HG03442 (cell line): Measurements from ENCODE around the gene CELSR2.
A peak's percentile ranks its signal among the peaks of the same experiment; 100 is the strongest.

Source experiments
- ATAC-seq: cut with Tn5 transposase; IDR thresholded peaks from one replicate; pipeline ENCODE4 v1.9.1; 2021; ENCODE audit warnings: mild to moderate bottlenecking, moderate library complexity; ENCODE audit not compliant: unreplicated experiment

Gene CELSR2

DNA sequence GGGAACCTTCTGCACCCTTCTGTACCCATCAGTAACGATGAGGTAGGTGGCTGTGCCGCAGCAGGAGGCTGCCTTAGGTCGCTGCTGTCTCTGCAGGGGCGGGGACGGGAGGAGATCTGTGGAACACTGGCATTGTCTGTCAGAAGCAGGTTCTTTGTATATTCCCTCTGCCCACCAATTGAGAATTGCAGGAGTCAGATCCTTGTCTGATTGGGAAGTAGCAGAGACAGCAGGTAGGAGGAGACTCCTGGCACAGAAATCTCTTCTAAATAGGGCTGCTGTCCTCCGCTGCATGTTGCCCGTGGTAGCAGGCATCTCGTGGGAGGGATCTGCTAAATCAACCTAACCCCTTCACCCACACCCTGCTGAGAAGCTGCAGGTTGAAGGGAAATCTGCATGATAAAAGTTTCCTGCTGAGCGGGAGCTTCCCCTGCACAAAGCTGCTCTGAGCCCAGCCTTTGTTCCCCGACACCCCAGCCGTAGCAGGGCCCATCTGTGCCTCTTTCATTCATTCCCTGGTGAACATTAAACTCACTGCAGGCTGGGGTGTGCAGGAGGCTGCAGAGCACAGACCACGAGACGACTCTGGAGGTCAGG is 19.7 kb upstream of the CELSR2 start:
- no peak for ATAC-seq

DNA sequence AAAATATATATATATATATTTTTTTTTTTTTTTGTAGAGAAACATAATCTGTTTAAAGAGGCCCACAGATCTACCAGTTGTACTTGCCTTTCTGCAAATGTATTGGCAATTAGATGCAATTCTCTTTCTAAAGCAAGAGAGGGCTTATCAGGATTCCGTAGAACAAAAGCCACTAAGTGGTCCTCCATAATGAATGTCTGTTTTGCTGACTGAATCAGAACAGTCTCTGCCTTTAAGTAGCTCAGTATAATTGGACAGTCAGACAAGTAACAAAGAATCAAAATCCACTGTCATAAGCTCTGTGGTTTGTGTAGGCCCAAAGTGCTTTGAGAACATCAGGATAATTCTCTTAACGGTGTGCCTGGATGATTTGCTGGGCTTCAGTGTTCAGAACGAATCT is 18.3 kb upstream of the CELSR2 start:
- ATAC-seq, result no peak

DNA sequence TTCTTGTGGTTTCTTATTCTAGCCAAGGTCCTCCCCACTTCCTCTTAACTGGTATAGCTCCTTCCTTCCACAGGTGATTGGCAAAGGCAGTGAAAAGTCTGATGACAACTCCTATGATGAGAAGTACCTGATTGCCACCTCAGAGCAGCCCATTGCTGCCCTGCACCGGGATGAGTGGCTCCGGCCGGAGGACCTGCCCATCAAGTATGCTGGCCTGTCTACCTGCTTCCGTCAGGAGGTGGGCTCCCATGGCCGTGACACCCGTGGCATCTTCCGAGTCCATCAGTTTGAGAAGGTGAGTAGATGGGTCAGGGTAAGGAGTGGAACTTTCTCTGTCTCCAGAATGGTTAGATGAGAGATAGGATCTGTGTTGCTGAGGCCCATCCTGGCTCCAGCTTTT is 14.2 kb upstream of the CELSR2 start:
- ATAC-seq, result no peak

DNA sequence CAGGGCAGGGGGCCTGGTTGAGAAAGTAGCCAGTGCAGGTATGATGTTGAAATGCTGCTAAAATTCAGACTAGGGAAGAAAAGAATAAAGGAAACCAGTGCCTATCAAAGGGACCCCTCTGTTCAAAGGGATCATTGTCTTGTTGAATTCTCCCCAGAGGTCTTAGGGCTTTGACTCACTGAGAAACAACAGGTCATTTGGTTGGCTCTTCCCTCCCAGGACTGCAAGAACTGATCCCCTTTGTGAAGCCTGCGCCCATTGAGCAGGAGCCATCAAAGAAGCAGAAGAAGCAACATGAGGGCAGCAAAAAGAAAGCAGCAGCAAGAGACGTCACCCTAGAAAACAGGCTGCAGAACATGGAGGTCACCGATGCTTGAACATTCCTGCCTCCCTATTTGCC is 11.8 kb upstream of the CELSR2 start:
- no peak for ATAC-seq

DNA sequence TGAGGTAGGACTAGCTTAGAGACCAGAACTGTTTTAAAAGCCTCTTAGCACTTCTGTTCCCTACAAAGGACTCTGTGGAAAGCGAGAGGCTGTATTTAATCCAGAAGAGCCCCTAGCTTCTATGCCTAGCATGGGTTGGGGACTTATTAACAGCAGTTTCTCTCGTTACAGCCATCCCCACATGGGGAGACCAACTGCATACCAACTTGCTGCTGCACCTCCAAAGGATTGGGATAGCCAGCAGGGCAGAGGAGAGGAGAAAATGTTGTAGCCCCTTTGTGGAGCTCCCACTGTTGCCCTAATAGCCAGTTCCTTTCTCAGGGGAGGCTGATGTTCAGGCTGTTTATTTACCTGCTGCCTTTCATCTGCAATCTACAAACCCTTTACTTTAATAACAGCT is 11.0 kb upstream of the CELSR2 start:
- ATAC-seq, result no peak

DNA sequence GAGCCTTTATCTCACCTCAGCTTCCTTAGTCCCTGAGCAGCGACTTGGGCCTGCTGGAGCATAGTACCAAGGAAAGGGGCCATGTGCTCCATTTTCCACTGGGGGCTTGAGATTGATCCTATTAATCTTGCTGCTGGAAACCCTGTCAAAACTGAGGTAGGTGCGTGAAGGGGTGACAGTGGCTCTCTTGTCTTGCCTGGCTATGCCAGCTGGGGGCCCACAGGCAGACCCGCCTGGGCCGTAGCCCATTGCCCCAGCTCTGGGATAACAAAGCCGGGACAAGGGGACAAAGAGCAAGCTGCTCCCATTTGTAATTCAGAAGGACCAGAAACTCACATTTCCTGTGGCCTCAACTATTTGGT is 10.3 kb upstream of the CELSR2 start:
- ATAC-seq, result no peak

DNA sequence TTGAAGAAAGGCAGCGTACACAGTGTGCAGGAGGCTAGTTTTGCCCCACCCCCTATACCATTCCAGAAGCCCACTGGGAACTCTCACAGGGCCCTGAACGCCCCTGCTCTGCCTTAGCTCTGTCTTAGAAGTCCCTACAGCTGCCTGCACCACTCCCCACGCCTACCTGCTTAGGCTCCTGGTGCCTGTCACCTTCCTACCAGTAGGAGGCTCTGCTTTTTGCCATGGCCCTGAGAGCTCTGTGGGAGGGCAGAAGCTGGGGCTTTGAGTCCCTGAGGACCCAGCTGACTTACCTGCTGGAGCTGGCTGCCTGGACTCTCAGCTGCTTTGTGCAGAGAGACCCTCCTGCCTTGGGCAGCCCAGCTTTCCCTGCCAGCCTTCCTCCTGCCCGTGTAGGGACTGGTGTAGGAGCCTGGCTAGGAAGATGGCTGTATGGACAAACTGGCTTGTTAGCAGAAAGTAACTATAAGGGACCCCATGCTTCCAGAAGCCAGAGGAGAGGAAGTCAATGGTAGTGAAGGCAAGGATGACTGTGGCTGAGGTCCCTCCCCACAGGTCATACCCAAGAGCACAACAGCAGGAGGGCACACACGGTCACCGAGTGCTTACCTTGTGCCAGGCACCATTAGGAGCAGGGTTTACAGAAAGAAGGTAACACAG is 9.8 kb upstream of the CELSR2 start:
- no peak for ATAC-seq

DNA sequence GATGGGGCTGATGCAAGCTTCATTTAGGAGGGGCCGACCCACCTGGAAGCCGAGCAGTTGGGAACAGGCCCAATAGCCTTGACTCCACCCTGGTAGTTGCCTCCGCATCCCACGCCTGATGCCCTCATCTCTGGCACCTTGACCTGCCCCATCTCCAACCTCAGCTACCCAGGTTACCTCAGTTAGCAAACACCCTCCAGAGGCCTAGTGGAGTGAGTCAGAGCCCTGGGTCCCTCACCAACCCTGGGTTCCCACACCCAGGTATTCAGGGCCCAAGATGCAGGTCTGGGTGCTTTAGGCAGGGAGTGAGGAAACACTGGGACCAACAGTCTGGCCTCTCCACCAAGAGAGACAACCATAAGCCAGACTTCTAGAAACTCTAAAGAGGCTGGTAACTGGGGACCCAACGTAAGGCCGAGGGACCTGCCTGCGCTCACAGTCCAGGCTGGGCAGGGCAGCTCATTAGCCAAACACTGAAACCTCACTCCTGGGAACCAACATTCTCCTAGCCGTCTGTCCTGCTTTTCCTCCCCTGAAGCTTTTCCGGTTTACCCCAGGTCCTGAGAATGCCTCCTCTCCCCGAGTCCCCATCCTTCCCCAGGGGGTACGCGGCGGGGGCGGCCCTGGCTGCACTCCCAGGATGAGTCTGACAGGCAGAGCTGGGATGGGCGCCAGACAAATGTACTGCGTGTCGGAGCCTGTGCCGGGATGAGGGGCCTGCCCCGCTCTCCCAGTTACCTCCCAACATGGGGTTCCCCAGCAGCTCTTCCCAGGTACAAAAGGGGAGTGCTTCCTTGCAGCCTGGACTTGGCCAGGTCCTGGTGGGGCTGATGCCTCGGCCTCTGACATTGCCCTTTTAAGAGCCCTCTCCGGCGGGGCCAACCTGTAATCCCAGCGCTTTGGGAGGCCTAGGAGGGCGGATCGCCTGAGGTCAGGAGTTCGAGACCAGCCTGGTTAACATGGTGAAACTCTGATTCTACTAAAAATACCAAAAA is 8.9 kb upstream of the CELSR2 start:
- no peak for ATAC-seq

DNA sequence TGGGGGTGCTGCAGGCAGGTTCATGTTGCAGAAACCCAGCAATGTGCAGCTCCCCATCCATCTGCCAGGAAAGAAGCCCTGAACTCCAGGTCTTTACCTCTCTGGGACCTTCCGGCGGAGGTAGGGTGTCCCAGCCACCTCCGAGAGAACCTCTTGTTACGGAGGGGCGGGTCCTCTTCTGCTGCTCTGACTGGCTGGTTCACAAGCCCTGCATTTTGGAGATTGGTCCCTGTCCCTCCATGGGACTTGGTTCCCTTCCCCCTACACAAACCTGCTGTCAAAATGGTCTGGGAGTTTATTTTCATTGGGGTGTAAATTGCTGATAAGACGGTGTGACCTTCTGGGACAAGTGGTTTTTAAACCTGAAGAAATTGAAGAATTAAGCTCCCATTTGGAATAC is 8.0 kb upstream of the CELSR2 start:
- no peak for ATAC-seq

DNA sequence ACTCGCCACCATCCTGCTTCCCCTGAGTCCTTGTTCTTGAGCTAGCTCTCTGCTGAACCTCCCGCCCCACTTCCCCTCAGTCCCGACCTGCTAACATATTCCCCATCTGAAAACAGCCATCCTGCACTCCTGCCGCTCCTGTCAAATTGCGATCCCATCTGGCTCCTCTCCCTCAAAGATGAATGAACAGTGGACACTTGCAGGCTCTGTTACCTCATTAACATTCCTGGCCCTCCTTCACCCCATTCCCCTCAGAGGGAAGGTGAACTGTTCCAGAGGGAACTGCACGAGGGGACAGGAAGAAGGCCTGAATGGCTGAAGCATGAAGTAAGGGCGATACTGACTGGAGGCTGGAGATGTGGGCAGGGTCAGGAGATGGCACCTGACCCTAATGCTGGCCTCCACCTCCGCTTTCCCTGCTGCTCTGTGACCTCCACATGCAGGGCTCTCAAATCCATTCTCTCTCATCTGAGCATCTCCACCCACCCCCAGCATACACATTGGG is 7.4 kb upstream of the CELSR2 start:
- ATAC-seq, result no peak

DNA sequence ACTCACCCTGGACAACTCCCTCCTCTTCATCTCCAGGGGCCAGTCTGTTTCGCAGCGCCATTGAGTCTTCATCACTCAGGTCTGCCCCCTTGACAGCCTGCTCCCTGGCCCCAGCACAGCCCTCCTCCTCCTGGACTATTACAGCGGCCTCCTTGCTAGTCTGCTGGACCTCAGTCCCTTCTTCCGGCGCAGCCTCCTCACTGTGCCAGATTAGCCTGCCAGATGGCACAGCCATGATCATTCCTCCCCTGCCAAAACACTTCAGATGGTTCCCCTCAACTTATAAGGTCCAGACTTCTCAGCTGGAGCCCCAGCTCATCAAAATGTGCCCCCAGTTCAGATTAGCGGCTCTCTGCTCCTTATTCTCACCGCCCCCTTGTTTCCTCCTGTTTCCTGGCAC is 7.0 kb upstream of the CELSR2 start:
- ATAC-seq, result no peak

DNA sequence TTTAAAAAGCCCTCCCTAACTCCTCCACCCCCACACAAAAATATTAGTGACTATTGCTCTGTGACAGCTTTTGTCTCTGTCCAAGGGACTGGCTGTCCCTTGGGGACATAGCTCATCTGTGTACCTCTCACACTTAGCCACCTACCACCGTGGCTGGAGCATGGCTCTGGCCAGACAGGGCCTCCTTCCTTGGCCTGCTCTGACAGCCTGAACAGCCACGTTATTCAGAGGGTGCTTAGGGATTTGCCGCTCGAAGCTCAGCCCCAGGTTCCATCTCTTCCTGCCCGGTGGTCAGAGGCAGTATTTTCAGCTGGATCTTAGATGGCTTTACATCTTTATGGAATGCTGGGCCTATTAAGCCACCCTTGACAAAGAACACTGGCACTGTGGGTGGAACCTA is 6.1 kb upstream of the CELSR2 start:
- no peak for ATAC-seq

DNA sequence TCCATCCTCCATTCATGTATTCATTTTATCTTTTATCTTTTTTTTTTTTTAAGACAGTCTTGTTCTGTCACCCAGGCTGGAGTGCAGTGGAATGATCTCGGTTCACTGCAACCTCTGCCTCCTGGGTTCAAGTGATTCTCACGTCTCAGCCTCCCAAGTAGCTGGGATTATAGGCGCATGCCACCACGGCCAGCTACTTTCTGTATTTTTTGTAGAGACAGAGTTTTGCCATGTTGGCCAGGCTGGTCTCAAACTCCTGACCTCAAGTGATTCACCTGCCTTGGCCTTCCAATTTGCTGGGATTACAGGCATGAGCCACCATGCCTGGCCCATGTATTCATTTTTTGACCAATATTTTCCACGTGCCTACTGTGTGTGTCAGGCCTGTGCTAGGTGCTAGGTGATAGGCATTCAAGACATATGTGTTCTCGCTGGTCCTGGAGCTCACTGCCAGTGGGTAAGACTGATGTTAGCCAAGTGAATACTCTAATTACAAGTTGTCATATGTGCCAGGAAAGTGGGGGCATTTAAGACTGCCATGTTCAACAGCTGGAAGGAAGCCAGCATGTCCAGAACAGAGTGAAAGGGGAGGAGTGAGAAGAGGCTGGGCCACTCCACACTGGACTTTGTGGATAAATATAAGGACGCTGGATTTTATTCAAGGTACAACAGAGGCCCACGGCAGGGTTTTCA is 5.3 kb upstream of the CELSR2 start:
- ATAC-seq, result no peak

DNA sequence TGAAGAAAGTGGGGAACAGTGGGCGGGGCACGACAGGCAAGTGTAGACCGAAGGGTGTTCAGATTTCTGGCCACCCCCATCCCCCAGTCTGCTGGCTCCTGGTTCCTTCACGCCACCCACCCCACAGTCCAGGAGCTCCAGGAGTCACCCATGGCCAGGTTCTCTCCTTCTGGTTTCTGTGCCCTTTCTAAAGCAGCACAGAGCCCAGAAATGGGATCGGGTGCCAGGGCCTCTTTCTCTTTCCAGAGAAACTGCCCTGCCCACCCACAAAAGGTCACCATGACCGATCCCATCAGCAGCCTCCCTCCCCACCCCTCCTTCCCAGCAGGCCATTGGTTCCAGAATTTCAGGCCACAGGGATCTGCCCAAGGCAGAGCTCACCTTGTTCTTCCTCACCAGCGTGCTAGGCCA is 3.2 kb upstream of the CELSR2 start:
- no peak for ATAC-seq

DNA sequence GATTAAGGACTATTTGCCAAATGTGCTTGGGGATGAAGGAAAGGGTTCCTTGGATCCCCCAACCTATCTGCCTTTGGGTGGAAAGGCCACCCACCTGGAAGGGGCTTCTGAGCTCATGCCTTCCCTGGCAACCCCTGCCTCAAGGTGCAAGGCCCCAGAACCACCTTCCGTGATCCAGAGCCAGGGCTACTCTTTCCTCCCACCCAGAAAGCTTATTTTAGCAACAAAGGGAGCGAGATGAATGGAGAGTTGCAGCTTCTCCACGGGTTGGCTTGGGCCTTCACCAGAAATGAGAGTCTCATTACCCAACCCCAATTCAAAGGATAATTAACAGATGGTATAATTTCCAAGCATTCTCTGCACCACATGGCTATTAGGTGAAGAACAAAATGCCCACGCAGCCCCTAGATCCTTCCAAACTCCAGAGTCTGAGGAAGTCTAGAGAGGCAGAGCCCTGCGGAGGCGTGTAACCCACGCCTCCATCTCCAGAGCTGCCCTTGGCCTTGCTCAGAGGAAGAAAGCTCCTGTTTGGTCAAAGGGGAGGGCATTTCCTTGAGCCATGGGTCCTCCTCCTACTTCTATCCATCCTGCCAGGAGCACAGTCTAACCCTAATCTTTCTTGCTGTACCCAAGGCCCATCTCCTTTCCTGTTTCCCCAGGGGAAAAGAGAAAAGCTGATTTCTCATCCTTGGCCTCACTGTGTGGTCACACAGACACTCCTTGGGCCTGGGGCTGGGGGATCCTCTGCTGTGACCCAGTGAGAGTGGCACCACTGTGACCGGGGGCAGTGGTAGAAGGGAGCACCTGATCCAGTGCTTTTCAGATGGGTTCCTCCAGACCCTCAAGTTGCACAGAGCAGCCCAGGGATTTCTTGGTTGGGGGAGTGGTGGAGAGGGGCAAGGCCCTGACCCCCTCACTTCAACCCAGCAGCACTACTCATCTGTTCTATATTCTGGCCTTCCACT is 1.7 kb upstream of the CELSR2 start:
- ATAC-seq, result no peak

DNA sequence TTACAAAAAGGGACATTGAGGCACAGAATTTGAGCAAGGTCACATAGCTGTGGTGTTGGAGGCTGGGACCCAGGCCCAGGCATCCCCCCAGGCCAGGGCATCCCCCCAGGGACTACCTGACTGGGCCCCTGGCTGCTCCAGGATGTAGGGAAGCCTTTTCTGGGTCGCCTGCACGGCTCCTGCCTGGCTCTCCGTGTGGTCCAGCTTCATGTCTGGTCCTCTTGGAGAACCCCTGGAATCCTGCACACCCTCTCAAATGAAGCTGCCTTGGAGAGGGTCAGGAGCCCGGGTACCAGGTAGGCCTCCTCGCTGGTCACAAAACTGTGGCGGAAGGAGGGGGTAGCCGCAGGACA is 919 bp upstream of the CELSR2 start:
- ATAC-seq, result no peak

DNA sequence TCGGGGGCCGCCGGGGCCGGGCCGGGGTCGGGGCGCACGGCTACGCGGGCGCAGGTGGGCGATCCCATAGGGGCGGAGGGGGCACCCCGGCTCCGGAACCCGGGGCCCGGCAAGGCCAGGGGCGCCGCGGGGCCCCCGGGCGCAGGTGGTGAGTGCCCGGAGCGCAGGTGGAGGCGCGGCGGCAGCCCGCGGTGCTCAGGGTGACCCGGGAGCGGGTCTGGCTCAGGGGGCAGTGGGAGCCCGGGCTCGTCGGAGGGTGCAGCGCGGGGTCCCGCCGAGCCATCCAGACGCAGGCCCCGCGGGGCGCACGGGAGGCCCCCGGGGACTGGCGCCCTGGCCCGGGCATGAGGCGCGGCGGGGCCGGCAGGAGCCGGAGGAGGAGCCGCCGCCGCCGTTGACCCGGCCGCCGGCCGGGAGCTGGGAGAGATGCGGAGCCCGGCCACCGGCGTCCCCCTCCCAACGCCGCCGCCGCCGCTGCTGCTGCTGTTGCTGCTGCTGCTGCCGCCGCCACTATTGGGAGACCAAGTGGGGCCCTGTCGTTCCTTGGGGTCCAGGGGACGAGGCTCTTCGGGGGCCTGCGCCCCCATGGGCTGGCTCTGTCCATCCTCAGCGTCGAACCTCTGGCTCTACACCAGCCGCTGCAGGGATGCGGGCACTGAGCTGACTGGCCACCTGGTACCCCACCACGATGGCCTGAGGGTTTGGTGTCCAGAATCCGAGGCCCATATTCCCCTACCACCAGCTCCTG is 489 bp downstream of the CELSR2 start:
- ATAC-seq, result peak; percentile 33

DNA sequence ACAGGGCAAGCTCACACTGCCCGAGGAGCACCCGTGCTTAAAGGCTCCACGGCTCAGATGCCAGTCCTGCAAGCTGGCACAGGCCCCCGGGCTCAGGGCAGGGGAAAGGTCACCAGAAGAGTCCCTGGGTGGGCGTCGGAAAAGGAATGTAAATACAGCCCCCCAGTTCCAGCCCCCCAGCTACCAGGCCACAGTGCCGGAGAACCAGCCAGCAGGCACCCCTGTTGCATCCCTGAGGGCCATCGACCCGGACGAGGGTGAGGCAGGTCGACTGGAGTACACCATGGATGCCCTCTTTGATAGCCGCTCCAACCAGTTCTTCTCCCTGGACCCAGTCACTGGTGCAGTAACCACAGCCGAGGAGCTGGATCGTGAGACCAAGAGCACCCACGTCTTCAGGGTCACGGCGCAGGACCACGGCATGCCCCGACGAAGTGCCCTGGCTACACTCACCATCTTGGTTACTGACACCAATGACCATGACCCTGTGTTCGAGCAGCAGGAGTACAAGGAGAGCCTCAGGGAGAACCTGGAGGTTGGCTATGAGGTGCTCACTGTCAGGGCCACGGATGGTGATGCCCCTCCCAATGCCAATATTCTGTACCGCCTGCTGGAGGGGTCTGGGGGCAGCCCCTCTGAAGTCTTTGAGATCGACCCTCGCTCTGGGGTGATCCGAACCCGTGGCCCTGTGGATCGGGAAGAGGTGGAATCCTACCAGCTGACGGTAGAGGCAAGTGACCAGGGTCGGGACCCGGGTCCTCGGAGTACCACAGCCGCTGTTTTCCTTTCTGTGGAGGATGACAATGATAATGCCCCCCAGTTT is 1.3 kb downstream of the CELSR2 start:
- no peak for ATAC-seq
